GM21367 (cell line): ENCODE measurements around the gene MX2.
"Not testable (repeated sequence)": the region's sequence is repeated elsewhere in the genome, so short reads cannot be mapped to it uniquely, and the experiment has no call there.

ENCODE experiments used
- ATAC-seq: cut with Tn5 transposase; IDR thresholded peaks from one replicate; pipeline ENCODE4 v1.9.1; 2021; ENCODE audit not compliant: unreplicated experiment

Gene MX2

DNA sequence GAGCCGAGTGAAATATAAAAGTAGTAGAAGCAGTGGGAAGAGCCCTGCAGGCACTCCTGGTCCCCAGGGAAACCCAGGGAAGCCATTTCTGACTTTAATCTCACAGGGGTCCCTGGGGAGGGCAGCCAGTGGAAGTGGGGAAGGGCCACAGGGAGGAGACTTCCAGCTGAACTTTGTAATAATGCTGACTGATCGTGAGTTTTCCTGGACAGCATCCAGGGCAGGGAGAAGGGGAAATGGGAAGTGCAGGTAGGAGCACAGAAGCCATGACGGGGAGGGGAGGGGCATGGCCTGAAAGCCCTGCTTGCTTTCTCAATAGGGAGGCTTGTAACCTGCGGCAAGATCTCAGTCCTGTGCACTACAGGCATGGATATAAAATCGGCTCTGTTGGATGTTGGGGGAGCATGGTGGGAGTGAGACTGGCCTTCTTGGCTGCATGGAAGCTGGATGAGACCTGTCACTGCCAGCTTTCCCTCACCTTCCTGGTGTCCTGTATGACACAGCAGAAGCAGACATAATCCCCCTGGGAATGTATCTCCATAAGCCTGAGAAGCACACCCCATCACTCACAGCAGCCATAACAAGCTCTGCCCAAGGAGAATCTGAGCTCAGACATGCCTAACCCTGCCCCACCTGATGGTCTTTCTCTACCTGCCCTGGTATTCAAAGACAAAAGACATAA, 49.1 kb downstream of the MX2 start:
- no peak for ATAC-seq

DNA sequence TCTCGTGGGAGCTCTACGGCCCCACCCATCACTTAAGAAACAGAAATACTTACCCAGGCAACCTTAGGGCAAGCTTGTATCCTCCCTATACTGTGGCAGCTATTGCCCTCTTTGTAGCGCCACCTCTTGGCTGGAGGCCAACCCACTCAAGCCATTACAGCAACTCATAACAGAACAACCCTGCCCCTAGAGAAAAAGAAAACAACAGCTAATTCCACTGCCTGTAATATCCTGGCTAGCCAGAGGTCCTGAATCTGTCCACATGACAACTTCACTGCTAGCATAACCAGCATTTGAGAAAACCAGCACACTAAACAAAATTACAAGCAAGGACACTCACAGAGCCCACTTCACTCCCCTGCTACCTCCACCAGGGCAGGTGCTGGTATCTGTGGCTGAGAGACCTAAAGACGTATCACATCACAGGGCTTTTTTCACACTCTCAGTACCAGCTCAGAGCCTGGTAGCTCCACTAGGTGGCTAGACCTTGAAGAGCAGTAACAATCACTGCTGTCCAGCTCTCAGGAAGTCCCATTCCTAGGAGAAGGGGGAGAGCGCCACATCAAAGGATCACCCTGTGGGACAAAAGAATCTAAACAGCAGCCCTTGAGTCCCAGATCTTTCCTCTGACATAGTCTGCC, 49.7 kb downstream of the MX2 start:
- ATAC-seq = no peak

DNA sequence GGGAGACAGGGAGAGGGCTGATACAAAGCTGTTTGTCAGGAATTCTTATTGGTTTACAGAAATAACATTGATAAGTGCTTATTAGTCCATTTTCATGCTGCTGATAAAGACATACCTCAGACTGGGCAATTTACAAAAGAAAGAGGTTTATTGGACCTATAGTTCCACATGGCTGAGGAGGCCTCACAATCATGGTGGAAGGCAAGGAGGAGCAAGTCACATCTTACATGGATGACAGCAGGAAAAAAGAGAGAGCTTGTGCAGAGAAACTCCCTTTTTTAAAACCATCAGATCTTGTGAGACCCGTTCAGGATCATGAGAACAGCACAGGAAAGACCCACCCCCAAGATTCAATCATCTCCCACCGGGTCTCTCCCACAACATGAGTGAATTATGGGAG, 55.7 kb downstream of the MX2 start:
- not testable (repeated sequence) for ATAC-seq

DNA sequence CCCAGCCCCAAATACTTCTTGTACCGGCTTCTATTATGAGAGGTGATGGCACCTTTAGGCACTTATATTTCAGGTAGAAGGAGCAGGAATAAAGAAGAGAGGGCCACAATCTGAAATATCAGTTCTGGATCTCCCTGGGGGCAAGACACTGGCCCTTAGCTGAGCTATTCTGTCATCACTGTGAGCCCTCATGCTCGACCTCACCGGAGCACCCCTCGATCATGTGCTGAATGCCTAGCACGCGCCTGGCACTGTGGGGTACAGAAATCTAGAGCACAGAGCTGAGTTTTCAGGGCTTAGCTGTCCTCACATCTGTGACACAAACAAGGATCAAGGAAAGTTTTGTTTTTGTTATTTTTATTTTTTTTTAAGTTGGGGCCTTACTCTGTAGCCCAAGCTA, 56.6 kb downstream of the MX2 start:
- ATAC-seq = no peak

DNA sequence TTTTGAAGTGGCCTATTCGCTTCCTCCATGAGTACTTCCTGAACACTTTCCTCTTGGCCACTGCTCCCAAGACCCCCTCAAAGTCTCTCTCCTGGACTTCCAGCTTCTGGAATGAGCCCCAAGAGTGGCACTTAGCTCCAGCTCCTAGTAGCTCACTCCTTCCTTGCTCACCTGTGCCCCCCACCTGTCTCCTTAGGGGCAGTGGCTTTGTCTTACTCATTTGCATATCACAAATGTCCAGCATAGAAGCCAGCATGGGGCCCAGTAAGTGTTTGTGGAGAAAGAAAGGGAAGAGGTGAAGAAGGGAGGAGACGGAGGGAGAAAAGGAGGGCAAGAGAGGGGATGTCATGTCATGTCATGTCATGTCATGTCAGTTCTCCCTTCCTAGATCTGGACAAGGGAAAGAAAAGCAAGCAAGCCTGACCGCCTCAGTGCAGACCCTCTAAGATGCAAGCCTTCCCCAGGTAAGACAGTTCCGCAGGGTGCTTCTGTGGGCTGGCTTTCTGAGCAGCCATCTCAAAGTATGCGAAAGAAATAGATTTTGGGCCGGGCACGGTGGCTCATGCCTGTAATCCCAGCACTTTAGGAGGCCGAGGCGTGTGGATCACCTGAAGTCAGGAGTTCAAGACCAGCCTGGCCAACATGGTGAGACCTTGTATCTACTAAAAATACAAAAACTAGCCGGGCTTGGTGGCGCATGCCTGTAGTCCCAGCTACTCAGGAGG, 57.3 kb downstream of the MX2 start:
- no peak for ATAC-seq

DNA sequence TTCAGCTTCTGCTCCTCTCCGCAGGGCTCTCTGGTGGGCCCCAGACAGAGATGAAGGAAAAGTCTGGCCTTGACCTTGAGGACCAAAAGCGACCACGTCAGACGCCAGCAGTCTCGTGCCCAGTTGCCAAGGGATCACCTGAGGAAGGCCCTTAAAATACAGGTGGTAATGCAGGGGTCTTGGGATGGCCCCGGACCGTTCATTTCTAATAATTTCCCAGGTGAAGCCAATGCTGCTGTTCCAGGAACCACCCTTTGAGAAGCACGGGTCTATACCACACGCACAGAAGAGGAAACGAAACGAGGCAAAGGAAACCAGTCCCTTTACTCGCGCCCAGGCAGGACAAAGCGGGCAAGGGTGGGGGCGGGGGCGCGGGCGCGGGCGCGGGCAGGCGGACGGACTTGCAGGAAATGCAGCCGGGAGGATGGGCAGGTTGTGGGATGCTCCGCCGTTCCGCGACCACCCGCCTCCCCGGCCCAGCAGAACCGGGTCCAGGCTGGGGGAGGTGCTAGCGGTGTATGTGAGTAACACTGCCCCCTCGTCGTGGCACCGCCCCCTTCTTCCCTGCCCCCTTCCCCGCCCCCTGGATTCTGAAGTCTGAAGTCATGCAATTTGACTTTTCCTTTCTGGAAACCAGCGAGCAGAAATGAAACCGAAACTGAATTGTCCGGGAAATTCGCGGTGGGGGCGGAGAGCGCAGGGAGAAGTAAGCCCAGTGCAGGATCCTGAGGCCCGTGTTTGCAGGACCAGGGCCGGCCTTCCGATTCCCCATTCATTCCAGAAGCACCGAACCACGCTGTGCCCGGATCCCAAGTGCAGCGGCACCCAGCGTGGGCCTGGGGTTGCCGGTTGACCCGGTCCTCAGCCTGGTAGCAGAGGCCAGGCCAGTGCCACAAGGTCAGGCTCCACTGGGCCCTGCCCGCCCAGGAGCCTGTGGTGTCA, 58.4 kb downstream of the MX2 start:
- ATAC-seq = peak; percentile 80

DNA sequence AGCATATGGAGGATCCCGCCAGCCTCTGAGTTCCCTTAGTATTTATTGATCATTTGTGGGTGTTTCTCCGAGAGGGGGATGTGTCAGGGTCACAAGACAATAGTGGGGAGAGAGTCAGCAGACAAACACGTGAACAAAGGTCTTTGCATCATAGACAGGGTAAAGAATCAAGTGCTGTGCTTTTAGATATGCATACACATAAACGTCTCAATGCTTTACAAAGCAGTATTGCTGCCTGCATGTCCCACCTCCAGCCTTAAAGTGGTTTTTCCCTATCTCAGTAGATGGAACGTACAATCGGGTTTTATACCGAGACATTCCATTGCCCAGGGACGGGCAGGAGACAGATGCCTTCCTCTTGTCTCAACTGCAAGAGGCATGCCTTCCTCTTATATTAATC, 59.2 kb downstream of the MX2 start:
- ATAC-seq = not testable (repeated sequence)

DNA sequence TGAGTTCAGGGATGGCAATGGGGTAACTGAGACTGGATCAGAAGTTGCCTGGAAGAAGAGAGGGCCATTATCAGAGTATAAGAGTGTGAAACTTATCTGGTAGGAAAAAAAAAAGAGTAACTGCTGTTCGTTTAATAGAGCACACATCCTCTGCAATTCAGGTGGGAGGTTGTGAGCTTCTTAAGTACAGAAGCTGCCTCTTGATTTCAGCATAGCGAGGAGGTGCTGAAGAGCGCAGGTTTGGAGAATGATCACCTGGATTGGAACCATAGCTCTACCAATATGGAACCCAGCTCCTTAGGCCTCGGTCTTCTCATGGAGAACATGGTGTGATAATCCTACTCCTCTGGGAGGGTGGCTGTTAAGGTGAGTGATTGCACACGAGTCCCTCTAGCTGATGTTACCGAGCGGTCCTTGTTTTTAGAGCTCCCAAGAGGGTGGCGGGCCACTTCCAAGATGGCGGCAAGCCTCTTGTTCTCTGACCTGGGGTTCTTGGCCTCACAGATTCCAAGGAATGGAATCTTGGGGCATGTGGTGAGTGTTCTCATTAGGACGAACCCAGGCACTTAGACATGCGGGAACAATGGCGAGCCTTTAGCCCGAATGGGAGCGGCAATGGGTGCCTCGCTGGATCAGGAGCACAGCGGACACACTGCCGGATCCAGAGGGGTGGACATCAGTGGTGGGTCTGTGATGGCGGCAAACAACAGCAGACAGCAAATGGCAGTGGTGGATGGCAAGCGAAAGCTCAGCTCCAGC, 60.9 kb downstream of the MX2 start:
- no peak for ATAC-seq

DNA sequence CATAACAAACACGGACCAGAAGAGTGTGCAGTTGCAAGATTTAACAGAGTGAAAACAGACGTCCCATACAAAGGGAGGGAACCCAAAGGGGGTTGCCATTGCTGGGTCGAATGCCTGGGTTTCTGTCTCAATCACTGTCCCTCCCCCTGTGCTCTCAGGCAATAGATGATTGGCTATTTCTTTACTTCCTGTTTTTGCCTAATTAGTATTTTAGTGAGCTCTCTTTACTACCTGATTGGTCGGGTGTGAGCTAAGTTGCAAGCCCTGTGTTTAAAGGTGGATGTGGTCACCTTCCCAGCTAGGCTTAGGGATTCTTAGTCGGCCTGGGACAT, 61.4 kb downstream of the MX2 start:
- not testable (repeated sequence) for ATAC-seq

DNA sequence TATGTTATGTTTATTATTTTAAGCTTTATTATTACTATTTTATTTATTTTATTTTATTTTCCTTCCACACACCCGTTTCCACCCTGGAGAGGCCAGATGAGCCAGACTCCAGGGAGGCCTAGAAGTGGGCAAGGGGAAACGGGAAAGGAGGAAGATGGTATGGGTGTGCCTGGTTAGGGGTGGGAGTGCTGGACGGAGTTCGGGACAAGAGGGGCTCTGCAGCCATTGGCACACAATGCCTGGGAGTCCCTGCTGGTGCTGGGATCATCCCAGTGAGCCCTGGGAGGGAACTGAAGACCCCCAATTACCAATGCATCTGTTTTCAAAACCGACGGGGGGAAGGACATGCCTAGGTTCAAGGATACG, 63.7 kb downstream of the MX2 start:
- no peak for ATAC-seq

DNA sequence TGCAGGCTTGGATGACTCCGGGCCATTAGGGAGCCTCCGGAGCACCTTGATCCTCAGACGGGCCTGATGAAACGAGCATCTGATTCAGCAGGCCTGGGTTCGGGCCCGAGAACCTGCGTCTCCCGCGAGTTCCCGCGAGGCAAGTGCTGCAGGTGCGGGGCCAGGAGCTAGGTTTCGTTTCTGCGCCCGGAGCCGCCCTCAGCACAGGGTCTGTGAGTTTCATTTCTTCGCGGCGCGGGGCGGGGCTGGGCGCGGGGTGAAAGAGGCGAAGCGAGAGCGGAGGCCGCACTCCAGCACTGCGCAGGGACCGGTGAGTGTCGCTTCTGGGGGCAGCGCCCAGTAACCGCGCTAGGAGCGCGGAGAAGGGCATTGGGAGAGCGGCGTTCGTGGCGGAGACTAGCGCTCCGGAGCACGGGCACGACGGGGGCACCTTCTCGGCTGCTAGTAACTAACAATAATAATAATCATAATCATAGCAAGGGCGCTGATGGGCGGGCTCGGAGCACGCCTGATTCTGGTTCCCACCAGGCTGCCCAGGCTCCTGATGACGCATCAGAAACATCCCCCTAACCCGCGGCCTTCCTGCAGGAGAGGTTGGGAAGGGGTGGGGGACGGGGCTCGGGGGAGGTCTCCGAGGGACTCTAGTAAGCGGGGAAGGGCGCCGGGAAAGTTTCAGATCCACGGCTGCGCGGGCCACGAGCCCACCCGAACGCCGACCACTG, 64.3 kb downstream of the MX2 start, which contains the start of gene MX1:
MX1 (plus strand) TSS at position 286 of the 722 bp plus-strand sequence. CDS start 5,832 bp downstream, outside the sequence.
- ATAC-seq = peak; percentile 69

DNA sequence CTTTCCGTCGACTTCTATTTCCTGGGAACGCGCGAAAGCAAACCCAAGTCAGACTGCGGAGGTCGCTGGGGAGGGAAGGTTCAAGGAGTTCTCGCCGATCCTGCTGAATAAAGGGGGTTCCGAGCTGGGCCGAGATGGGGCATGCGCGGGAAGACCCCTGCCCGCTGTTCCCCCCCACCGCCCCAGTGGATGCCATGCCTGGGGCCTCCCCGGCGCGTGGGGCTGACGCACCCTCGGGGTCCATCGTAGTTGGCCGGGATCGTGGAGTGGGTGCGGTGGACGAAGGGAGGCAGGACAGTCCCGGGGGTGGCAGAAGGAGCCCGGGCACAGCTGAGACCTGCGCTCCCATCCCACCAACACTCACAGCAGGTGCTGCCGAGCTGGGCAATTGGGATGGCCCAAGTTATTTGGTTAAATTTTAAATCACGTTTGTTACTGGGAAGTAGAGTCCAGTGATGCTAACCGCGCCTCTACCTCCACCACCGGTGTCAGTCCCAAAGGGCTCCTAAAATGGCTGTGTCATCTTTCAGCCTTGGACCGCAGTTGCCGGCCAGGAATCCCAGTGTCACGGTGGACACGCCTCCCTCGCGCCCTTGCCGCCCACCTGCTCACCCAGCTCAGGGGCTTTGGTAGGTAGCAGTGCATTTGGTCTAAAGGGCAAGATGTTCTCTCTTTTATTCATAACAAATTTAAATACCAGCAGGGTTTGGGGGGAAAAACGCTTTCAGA, 65.0 kb downstream of the MX2 start:
- ATAC-seq = no peak

DNA sequence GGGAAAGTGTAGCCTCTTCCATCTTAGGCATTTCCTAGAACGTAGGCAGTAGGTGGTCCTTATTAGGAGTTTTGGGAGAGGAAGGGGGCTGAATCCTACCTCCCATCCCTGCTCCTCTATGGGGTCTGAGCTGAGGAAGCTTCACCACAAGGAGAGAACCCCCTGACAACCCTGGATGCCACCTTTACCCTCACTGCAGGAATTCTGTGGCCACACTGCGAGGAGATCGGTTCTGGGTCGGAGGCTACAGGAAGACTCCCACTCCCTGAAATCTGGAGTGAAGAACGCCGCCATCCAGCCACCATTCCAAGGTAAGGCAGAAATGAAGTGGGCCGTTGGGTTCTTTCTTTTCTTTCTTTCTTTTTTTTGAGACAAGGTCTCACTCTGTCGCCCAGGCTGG, 65.7 kb downstream of the MX2 start:
- no peak for ATAC-seq

DNA sequence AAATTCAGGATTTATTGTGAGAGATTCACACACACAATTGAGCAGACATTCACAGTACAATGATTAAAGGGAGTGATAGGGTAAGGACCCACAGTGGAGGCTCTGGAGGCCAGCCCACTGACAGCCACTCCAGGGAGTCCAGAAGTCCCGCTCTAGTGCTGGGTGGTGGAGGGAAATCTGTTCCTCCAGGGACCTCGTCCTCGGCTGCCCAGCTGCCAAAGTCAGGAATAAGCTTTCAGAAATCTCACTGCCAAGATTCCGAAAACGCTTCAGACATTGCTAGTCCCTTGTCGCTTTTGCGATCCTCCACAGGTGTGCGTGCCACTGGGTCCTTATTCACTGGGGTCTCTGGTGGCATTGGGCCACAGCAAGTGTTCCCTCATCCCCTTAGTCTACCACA, 66.5 kb downstream of the MX2 start:
- ATAC-seq = no peak

DNA sequence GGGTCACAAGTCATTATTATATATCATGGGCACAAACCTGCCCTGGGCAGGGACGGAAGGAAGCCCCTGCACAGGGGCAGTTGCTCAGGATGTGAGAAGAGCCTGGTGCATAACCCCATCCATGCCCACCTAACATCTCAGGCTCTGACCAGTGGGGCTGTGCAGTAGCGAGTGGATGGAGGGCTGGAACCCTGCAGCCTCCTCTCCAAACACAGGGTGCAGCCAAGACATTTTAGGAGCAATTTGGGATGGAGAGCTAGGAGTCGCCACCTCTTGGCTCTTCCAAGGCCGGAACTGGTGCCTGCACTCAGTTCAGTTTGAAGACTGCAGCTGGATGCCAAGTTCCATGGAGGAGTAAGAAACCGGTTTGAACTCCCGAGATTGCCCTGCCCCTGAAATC, 67.0 kb downstream of the MX2 start:
- no peak for ATAC-seq

DNA sequence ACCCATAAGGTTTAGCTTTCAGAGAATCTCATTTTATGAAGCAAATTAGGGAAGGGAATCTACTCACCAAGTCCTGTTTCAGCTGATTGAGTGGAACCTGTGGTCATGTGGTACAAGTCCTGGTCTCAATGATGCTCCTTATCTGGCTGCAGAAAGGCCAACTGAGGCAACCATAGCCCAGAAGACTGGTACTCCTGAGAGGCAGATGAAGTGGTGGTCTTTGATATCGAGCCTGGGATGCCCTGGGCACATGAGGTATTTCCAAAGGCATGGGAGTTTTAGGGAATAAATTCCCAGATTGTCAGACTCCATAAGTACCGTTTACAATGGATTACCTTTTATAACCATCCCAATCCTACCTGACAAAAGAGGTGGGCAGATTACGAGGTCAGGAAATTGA, 67.5 kb downstream of the MX2 start:
- no peak for ATAC-seq

DNA sequence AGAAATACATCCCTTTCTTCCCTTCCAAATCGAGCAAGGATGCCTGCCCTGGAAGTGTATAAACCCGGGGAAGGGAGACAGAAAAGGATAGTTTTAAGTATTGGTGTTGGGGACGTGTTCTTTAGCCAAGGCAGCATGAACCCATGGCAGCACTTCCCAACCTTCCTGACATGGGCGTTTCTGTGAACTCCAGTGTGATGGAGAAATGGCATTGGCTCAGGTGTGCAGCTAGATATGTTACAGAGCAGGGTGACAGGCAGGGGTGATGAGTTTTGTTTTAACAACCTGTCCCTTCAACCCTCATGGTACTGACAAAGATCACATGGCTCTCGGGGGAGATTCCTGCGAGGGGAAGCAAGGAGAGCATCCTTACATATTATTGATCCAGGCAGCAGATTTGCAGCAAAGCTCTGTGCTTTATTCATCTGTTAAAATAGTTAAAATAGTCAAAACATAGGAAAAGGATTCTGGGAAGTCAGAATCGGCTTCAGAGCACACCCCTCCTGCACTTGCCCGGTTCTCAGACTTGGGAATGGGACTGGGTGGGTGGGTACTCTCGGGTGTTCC, 68.2 kb downstream of the MX2 start:
- no peak for ATAC-seq

DNA sequence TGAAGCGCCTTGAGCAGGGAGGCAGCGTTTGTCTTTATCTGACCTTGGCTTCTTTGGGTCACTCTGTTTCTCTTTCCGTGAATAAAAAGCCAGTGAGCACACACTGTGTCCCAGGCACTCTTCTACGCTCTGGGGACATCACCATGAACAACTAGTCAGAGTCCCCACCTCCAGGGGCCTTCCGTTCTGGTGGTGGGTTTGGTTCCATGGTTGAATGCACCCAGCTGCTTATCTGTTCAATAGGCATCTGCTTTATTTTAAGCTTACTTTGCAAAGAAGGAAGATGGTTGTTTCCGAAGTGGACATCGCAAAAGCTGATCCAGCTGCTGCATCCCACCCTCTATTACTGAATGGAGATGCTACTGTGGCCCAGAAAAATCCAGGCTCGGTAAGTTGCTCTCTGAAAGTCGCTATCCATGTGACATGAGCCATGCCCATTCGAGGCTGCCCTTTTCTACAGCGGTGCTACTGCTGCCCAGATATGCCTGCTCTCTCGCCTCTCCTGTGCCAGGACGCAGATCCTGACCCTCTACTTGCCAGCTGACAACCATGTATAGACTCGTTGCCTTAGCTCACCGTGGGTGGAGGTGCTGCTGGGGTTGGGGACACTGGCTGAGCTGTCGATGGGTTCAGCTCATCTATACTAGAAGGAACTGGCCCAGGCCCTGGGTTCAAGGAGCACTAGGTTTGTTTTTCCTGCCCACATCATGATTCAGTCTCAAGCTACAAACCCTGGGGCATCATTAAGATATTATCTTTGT, 70.1 kb downstream of the MX2 start:
- peak; percentile 52 for ATAC-seq
